K562 (cell line): ENCODE results near the gene INTS1. TPM values are rescaled to one million over a fixed set of nuclear protein-coding genes. Genes with fewer than 3 reads are reported as not detected.

ENCODE experiments used
- BACH1 ChIP-seq: fragments of 200-800 bp; sonication (Bioruptor generic); IDR thresholded peaks from 2 replicates; pipeline ENCODE4 v1.6.1; 2016; ENCODE audit warnings: missing genetic modification characterization, missing compliant biosample characterization
- CBFA2T2 ChIP-seq: fragments of 450-650 bp; conservative IDR thresholded peaks from 2 replicates; pipeline ENCODE4 v1.6.1; 2017; ENCODE audit warnings: mild to moderate bottlenecking
- ESRRA ChIP-seq: fragments of 450-650 bp; IDR thresholded peaks from 2 replicates; pipeline ENCODE4 v1.6.1; 2014; ENCODE audit warnings: low read depth, mild to moderate bottlenecking, moderate library complexity, borderline replicate concordance
- GATA2 ChIP-seq: sonication (generic); formaldehyde crosslinking; IDR thresholded peaks from 2 replicates; pipeline ENCODE4 v1.4.0; 2020; ENCODE audit warnings: mild to moderate bottlenecking, missing genetic modification reagents
- LCOR ChIP-seq: sonication (generic); formaldehyde crosslinking; IDR thresholded peaks from 2 replicates; pipeline ENCODE4 v1.8.0; 2022; ENCODE audit warnings: mild to moderate bottlenecking, missing genetic modification reagents
- MAFF ChIP-seq: IDR thresholded peaks from 2 replicates; pipeline ENCODE4 v1.6.1; 2012; ENCODE audit warnings: low read length, improper control_type of control experiment
- NRF1 ChIP-seq, 2 experiments: fragments of 450-650 bp; IDR thresholded peaks in 1 of 2; conservative IDR thresholded peaks in 1 of 2; 2 replicates each; pipeline ENCODE4 v1.6.1; 2014; ENCODE audit warnings: mild to moderate bottlenecking in 2 of 2
- PHF20 ChIP-seq: fragments of 450-650 bp; IDR thresholded peaks from 2 replicates; pipeline ENCODE4 v1.6.1; 2018; ENCODE audit not compliant: partially characterized antibody
- PTRF ChIP-seq: fragments of 450-650 bp; IDR thresholded peaks from 2 replicates; pipeline ENCODE4 v1.6.1; 2016; ENCODE audit warnings: mild to moderate bottlenecking, missing genetic modification characterization, missing compliant biosample characterization
- SIRT6 ChIP-seq: IDR thresholded peaks from one replicate; pipeline ENCODE4 v1.6.1; 2012; ENCODE audit warnings: low read depth, mild to moderate bottlenecking, control low read depth, inconsistent platforms, low read length, moderate library complexity
- SIX5 ChIP-seq, 2 experiments: IDR thresholded peaks; 2 replicates each; pipeline ENCODE4 v1.6.1; 2011; ENCODE audit warnings: low read length in 2 of 2, borderline replicate concordance in 1 of 2, low read depth in 1 of 2, mild to moderate bottlenecking in 1 of 2, moderate library complexity in 1 of 2; ENCODE audit not compliant: insufficient read depth in 1 of 2
- STAT5B ChIP-seq: fragments of 250-450 bp; sonication (Bioruptor Pico); IDR thresholded peaks from 2 replicates; pipeline ENCODE4 v1.8.0; 2021; ENCODE audit warnings: mild to moderate bottlenecking, inconsistent platforms
- YBX1 ChIP-seq: fragments of 450-650 bp; IDR thresholded peaks from 2 replicates; pipeline ENCODE4 v1.7.1; 2016; ENCODE audit warnings: mild to moderate bottlenecking
- ZNF12 ChIP-seq: sonication (generic); formaldehyde crosslinking; IDR thresholded peaks from 2 replicates; pipeline ENCODE4 v1.4.0; 2020; ENCODE audit warnings: mild to moderate bottlenecking, missing genetic modification reagents
- ZNF324 ChIP-seq: fragments of 250-450 bp; sonication (Bioruptor Pico); IDR thresholded peaks from 2 replicates; pipeline ENCODE4 v1.4.0; 2020; ENCODE audit warnings: mild to moderate bottlenecking
- ZNF408 ChIP-seq: fragments of 250-450 bp; sonication (Bioruptor Pico); IDR thresholded peaks from 2 replicates; pipeline ENCODE4 v1.4.0; 2020; ENCODE audit warnings: low read depth, mild to moderate bottlenecking, moderate library complexity
- polyA plus RNA-seq, 8 experiments: library from polyadenylated mRNA; depleted of rRNA in 4 of 8; stranded (reverse) in 5 of 8; unstranded in 3 of 8; fragments of >200 nt; fragmentation: Nextera tagmentation in 2 of 8; fragmentation: Illumina TruSeq in 1 of 8; extraction: Ambion mirVana in 2 of 8; extraction: Trizol in 1 of 8; gene quantifications; 2 replicates each; pipeline versions ENCODE4 v1.2.1 to v1.2.3, GENCODE V29; 2011 to 2014; ENCODE audit warnings: inconsistent platforms in 1 of 8, missing spikeins in 1 of 8
- total RNA-seq, 7 experiments: library from RNA; depleted of rRNA in 6 of 7; stranded (reverse); fragments of >200 nt in 6 of 7; fragmentation: Illumina TruSeq in 2 of 7; extraction: Trizol in 2 of 7; gene quantifications; 2 replicates each; pipeline versions ENCODE4 v1.2.1 to v1.2.3, GENCODE V29; 2011 to 2021; ENCODE audit warnings: low replicate concordance in 1 of 7
- TF ChIP-seq, protein P1 (sequence below): fragments of 250-450 bp; sonication (Bioruptor Pico); IDR thresholded peaks from 2 replicates; pipeline ENCODE4 v1.4.0; 2020; ENCODE audit warnings: mild to moderate bottlenecking
- TF ChIP-seq, protein P2 (sequence below): IDR thresholded peaks from 2 replicates; pipeline ENCODE4 v1.6.1; 2011; ENCODE audit not compliant: insufficient read length; ENCODE audit errors: extremely low read depth
- TF ChIP-seq, protein P3 (sequence below): IDR thresholded peaks from 2 replicates; pipeline ENCODE4 v1.6.1; 2011; ENCODE audit warnings: borderline replicate concordance, low read depth, mild to moderate bottlenecking, moderate library complexity, low read length; ENCODE audit not compliant: insufficient read depth, poor library complexity, severe bottlenecking
- TF ChIP-seq, protein P4 (sequence below): sonication (generic); formaldehyde crosslinking; IDR thresholded peaks from 2 replicates; pipeline ENCODE4 v1.8.0; 2022; ENCODE audit warnings: missing genetic modification reagents, mild to moderate bottlenecking, moderate library complexity, borderline replicate concordance

Gene INTS1
- total and polyA plus RNA-seq, 9 of the 15 experiments (the other 6 are each of a cell fraction or from before 2014, with no cell fraction given): 0.34 to 119 (median 18.5) TPM

DNA sequence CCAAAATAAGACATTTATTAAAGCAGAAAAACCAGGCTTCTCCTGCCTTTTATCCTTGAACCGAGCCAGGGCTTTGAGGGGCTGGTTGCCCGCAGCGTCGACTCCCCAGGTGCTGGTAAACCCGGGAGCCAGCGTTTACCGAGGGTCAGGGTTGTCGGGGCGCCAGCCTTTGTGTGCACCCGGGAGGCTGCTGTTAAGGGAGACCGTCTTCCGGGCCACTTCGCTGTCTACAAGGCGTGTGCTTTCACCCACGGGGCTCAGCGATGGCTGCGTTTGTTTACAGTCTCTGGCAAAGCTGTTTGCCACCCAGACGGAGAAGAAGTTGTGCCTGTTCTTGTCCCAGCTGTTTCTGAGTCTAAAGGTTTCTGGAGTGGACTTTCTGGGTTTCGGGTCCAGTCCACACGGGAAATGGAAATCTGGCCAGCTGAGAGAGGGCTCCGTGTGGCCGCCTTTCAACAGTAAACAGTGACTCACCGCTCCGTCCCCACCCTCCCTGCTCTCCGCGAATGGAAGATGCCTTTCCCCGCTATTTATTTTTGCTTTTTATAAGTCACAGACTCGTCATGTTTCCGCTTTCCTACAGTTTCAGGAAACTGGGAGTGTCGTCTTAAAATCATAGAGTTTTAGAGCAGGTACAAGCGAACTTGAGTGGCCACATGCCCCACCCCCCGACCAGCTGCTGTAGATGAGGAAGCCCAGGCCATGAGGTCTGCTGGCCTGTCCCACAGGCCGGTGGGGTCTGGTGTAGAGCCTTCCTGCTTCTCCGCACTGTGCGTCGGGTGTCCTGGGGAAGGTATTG lies 28.5 kb upstream of the INTS1 start (continued):
- TF ChIP-seq, protein P1, sequence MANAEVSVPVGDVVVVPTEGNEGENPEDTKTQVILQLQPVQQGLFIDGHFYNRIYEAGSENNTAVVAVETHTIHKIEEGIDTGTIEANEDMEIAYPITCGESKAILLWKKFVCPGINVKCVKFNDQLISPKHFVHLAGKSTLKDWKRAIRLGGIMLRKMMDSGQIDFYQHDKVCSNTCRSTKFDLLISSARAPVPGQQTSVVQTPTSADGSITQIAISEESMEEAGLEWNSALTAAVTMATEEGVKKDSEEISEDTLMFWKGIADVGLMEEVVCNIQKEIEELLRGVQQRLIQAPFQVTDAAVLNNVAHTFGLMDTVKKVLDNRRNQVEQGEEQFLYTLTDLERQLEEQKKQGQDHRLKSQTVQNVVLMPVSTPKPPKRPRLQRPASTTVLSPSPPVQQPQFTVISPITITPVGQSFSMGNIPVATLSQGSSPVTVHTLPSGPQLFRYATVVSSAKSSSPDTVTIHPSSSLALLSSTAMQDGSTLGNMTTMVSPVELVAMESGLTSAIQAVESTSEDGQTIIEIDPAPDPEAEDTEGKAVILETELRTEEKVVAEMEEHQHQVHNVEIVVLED (CRISPR knock-in tag): no peak
- no peak for TF ChIP-seq ZNF324 (CRISPR knock-in tag)
- TF ChIP-seq MAFF: no peak
- no peak for TF ChIP-seq STAT5B (CRISPR knock-in tag)
- TF ChIP-seq CBFA2T2: no peak
- no peak for TF ChIP-seq ZNF12 (CRISPR knock-in tag)
- no peak for TF ChIP-seq YBX1
- TF ChIP-seq LCOR (CRISPR knock-in tag): no peak
- TF ChIP-seq SIRT6: no peak
- TF ChIP-seq, protein P2, sequence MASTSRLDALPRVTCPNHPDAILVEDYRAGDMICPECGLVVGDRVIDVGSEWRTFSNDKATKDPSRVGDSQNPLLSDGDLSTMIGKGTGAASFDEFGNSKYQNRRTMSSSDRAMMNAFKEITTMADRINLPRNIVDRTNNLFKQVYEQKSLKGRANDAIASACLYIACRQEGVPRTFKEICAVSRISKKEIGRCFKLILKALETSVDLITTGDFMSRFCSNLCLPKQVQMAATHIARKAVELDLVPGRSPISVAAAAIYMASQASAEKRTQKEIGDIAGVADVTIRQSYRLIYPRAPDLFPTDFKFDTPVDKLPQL: no peak
- TF ChIP-seq, protein P3, sequence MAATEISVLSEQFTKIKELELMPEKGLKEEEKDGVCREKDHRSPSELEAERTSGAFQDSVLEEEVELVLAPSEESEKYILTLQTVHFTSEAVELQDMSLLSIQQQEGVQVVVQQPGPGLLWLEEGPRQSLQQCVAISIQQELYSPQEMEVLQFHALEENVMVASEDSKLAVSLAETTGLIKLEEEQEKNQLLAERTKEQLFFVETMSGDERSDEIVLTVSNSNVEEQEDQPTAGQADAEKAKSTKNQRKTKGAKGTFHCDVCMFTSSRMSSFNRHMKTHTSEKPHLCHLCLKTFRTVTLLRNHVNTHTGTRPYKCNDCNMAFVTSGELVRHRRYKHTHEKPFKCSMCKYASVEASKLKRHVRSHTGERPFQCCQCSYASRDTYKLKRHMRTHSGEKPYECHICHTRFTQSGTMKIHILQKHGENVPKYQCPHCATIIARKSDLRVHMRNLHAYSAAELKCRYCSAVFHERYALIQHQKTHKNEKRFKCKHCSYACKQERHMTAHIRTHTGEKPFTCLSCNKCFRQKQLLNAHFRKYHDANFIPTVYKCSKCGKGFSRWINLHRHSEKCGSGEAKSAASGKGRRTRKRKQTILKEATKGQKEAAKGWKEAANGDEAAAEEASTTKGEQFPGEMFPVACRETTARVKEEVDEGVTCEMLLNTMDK: no peak
- no peak for TF ChIP-seq PTRF (tag)
- TF ChIP-seq ZNF408: no peak
- TF ChIP-seq NRF1 (conservative IDR thresholded peaks at IDR 0.05 in 1 of 2, IDR thresholded peaks at IDR 0.05 in 1 of 2): no peak
- no peak for TF ChIP-seq BACH1 (tag)
- TF ChIP-seq SIX5 (IDR thresholded peaks at IDR 0.05; ENCODE audit: borderline replicate concordance in 1 of 2, insufficient read depth in 1 of 2, low read depth in 1 of 2, low read length in 2 of 2): no peak
- TF ChIP-seq ESRRA: 0 out of 2 replicates have a peak, but pooled peaks have one; percentile 22
- TF ChIP-seq, protein P4, sequence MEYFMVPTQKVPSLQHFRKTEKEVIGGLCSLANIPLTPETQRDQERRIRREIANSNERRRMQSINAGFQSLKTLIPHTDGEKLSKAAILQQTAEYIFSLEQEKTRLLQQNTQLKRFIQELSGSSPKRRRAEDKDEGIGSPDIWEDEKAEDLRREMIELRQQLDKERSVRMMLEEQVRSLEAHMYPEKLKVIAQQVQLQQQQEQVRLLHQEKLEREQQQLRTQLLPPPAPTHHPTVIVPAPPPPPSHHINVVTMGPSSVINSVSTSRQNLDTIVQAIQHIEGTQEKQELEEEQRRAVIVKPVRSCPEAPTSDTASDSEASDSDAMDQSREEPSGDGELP (CRISPR knock-in tag): peak; percentile 94
- no peak for TF ChIP-seq GATA2 (CRISPR knock-in tag)
- TF ChIP-seq PHF20: no peak
